Activated CD4-positive, alpha-beta T cell treated with anti-CD3 and anti-CD28 coated beads, Interleukin-2, Interleukin-4, amounts not matched to agents 100 ng/mL and 50 ng/mL, durations not matched to agents 16 hours and 8 hours (primary cell): Measurements from ENCODE around the gene OR8I2.
"Not testable (repeated sequence)": the region's sequence is repeated elsewhere in the genome, so short reads cannot be mapped to it uniquely, and the experiment has no call there.

Source experiments
- DNase-seq: peaks from one replicate; pipeline ENCODE4 v3.0.0-alpha.2; 2020; ENCODE audit warnings: low spot score

Gene OR8I2

GRCh38 chr11:56093008-56093407 is at the start of gene OR8I2:
Gene OR8I2 (plus strand): TSS chr11:56093308. CDS start chr11:56093308, 0 bp downstream.
- DNase-seq, result no peak

- no peak for DNase-seq
Measured at GRCh38 chr11:56045538-56045937, 47.6 kb upstream of the OR8I2 start.

- DNase-seq, result no peak
Measured at GRCh38 chr11:56048480-56048879, 44.6 kb upstream of the OR8I2 start.

- DNase-seq, result no peak
Measured at GRCh38 chr11:56049487-56049886, 43.6 kb upstream of the OR8I2 start.

DNA sequence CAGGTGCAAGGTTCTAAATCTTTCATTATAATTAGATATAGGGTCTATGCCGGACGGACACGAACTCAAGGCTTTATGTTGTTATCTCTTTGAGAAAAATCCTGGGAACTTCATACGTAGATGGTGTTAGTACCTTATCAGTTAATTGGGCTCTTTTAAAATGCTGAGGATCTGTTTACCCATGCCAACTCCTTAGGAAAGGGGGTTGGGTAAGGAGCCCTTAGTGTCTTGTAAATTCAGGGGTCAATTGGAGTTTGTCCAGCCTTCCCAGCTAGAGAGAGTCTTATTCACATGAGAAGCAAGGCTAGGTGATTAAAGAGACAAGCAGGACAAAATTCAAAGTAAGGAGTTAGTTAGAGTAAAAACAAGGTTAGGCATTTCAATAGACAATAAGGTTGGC is 36.7 kb upstream of the OR8I2 start:
- DNase-seq, result not testable (repeated sequence)

GRCh38 chr11:56057661-56058237 is 35.4 kb upstream of the OR8I2 start:
- not testable (repeated sequence) for DNase-seq

DNA sequence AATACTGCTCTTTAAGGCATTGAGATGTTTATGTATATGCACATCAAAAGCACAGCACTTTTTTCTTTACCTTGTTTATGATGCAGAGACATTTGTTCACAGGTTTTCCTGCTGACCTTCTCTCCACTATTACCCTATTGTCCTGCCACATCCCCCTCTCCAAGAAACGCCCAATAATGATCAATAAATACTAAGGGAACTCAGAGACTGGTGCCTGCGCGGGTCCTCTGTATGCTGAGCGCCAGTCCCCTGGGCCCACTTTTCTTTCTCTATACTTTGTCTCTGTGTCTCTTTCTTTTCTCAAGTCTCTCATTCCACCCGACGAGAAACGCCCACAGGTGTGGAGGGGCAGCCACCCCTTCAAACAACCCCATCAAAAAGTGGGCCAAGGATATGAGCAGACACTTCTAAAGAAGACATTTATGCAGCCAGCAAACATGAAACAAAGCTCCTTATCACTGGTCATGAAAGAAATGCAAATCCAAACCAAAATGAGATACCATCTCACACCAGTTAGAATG is 34.8 kb upstream of the OR8I2 start:
- DNase-seq, result not testable (repeated sequence)

DNA sequence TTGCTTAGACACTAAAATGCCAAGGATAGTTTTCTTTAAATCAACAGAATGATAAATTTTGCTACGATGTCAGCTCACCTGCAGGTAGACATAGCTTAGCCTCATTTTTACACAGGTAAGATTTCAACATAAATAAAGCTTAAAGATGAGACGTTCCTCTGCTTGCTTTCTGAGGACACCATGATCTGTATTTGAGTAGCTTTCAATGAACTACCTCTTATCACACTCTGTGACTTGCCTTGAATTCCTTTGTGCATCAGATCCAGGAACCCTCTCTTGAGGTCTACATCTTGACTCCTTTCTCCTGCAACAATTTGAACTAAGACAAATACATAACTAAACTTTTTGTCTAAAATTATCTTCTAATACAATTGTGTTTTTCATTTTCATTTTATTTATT is 26.1 kb upstream of the OR8I2 start:
- DNase-seq, result no peak

DNA sequence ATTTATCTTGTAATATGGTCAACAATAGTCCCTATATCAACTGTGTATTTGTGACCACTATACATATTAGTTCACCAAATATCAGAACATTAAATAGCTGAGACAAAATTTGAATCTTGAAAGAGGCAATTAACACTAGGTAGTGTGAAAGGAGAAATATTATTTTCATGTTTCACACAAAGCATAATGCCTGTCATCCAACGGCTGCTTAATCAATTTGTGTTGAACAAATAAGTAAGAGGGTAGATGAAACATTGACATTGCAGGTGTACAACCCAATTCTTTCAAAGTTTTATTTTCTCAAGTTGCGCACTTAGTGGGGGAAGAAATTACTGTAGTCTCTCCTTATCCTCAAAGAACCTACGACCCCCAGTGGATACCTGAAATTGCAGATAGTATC is 3.4 kb upstream of the OR8I2 start:
- DNase-seq, result no peak

GRCh38 chr11:56103210-56103737 is 10.2 kb downstream of the OR8I2 start, which contains the start of gene OR8H2:
Gene OR8H2 (plus strand): TSS chr11:56103687. CDS start chr11:56105043, 1,356 bp downstream.
- no peak for DNase-seq

DNA sequence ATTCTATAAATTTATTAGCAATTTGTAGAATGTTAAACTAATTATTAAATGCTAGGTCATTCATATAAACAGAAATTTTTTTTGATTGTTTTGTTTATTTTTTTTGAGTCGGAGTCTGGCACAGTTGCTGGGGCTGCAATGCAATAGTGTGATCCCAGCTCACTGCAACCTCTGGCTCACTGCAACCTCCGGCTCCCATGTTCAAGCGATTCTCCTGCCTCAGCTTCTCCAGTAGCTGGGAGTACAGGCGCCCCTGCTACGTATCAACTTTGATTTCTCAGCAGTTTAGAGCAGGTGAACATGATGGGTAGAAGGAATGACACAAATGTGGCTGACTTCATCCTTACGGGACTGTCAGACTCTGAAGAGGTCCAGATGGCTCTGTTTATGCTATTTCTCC is 29.0 kb downstream of the OR8I2 start, which contains the start of gene OR8H3:
Gene OR8H3, plus strand, starts transcription at position 301 of the 400 bp plus-strand sequence. Its CDS starts 0 bp downstream, at position 301.
- DNase-seq, result no peak

DNA sequence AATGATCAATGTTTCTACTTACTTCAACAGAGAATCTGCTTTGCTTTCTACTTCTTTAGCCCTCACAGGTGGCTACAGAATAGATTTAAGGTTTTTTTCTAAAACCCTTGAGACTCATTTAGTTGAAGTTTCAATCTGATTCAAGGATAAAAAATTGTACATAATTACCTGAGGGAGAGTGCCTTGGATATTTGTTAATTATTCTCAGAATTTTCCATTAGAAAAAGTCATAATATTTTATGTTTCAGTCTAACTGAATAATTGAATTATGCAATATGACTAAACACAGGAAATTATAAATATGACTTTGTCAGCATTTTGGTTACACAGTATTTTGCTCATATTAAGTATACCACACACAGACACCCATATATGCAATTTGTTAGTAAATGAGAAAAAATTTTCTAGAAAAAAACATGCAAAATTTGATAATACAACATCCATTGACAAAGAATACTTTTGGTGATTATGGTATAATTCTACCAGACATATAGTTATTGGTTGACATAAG is 47.1 kb downstream of the OR8I2 start, which contains the start of gene OR8J3:
Gene OR8J3, minus strand, starts transcription at position 51 of the 511 bp plus-strand sequence. CDS start 2,483 bp downstream, outside the sequence.
- DNase-seq, result no peak

DNA sequence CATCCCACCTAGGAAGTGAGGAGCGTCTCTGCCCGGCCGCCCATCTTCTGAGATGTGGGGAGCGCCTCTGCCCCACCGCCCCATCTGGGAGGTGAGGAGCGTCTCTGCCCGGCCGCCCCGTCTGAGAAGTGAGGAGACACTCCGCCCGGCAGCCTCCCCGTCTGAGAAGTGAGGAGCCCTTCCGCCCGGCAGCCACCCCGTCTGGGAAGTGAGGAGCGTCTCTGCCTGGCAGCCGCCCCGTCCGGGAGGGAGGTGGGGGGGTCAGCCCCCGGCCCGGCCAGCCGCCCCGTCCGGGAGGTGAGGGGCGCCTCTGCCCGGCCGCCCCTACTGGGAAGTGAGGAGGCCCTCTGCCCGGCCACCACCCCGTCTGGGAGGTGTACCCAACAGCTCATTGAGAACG is 50.6 kb downstream of the OR8I2 start:
- DNase-seq, result not testable (repeated sequence)
